NCI-H2196 treated with DMSO at 0.1 percent for 48 hours (cell line): ENCODE data around the gene CLCA2.

Experiments used
- DNase-seq: peaks from one replicate; lab custom pipeline; 2025; ENCODE audit not compliant: unreplicated experiment; lab: John Stamatoyannopoulos, UW

Gene CLCA2, protein sequence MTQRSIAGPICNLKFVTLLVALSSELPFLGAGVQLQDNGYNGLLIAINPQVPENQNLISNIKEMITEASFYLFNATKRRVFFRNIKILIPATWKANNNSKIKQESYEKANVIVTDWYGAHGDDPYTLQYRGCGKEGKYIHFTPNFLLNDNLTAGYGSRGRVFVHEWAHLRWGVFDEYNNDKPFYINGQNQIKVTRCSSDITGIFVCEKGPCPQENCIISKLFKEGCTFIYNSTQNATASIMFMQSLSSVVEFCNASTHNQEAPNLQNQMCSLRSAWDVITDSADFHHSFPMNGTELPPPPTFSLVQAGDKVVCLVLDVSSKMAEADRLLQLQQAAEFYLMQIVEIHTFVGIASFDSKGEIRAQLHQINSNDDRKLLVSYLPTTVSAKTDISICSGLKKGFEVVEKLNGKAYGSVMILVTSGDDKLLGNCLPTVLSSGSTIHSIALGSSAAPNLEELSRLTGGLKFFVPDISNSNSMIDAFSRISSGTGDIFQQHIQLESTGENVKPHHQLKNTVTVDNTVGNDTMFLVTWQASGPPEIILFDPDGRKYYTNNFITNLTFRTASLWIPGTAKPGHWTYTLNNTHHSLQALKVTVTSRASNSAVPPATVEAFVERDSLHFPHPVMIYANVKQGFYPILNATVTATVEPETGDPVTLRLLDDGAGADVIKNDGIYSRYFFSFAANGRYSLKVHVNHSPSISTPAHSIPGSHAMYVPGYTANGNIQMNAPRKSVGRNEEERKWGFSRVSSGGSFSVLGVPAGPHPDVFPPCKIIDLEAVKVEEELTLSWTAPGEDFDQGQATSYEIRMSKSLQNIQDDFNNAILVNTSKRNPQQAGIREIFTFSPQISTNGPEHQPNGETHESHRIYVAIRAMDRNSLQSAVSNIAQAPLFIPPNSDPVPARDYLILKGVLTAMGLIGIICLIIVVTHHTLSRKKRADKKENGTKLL

DNA sequence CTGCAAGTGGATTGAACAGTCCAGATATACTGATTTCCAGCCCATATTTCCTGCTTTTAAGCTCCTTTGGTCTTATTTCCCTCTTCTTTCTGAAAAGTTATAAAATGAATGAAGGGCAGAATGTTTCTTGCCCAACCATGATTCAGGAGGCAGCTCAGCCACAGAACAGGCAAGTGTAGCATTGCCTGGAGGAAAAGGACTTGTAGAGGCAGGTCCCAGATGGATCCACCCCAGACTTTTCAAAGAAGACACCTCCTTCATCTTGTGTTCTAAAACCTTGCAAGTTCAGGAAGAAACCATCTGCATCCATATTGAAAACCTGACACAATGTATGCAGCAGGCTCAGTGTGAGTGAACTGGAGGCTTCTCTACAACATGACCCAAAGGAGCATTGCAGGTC, at the start of gene CLCA2:
Gene CLCA2, plus strand, starts transcription at position 299 of the 400 bp plus-strand sequence. Its CDS starts 77 bp downstream, at position 376.
- no peak for DNase-seq

DNA sequence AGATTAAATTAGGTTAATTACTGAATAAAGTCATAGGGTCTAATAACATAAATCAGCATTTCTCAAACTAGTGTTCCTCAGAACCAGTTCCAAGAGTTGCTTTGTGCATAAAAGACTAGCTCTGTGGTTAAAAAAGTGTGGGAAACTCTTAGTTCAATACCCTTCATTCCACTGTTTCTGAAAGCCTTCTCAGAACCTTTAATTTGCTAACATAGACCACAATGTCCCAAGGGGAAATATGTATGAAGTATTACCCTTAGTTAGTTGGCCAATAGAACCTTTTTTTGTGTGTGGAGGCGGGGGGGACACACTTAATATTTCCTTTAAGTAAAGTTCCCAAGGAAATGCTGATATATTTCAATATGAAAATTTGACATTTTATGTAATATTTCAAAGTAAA, 48.3 kb upstream of the CLCA2 start:
- DNase-seq, result no peak

DNA sequence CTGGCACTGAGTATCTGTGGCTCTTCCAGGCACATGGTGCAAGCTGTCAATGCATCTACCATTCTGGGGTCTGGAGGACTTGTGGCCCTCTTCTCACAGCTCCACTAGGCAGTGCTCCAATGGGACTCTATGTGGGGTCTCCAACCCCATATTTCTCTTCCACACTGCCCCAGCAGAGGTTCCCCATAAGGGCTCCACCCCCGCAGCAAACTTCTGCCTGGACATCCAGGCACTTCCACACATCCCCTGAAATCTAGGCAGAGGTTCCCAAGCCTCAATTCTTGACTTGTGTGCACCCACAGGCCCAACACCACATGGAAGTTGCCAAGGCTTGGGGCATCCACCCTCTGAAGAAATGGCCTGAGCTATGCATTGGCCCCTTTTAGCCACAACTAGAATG, 46.6 kb upstream of the CLCA2 start:
- DNase-seq, result no peak

DNA sequence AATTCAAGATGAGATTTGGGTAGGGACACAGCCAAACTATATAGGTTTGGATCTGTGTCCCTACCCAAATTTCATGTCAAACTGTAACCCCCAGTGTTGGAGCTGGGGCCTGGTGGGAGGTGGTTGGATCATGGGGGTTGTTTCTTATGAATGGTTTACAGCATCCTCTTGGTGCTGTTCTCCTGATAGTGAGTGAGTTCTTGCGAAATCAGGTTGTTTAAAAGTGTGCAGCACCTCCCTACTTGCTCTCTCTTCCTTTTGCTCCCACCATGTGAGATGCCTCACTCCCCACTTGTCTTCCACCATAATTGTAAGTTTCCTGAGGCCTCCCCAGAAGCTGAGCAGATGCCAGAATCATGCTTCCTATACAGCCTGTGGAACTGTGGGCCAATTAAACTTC, 45.2 kb upstream of the CLCA2 start:
- DNase-seq, result no peak

DNA sequence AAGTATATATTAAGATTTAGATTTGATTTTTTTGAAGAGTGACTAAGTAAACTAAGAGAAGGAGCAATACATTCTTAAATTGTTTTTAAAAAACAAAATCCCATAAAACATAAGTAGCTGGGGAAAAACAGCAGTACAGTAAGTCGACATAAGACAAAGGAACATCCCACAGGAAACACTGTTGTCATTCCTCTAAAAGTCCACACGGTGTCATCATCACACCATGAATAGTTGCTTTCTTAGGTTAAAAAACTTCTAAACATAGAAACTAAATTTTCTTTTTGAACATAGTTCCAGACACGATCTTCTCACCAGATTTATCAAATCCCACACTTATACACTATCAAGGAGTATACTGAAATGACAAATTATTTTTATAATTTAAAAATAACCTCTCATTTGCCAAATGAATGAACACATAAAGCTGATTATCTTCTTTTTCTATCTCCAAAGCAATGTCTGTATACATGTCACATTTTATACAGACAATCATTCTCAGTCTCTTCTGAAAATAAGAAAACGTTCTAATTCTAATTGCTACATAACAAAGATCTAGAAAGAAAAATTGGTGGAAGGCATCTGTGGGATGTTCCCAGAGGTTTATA, 43.6 kb upstream of the CLCA2 start:
- DNase-seq, result peak; percentile 56

DNA sequence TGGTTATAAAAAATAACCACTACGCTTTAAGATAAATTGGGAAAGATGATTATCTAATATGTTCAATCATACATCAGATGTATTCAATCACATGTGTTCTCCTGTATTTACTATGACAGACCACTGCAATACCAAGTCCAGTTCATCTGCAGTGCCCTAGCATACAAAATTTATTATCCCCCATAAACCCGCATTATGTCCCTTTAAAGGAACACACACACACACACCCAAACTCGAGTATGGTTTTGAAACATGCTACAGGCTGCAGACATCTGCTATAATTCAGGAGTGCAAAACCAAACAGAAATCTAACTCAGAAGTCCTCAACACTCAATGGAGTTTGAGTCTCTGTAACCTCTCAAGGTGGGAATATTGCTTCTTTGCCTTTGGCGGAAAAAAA, 42.7 kb upstream of the CLCA2 start:
- no peak for DNase-seq

DNA sequence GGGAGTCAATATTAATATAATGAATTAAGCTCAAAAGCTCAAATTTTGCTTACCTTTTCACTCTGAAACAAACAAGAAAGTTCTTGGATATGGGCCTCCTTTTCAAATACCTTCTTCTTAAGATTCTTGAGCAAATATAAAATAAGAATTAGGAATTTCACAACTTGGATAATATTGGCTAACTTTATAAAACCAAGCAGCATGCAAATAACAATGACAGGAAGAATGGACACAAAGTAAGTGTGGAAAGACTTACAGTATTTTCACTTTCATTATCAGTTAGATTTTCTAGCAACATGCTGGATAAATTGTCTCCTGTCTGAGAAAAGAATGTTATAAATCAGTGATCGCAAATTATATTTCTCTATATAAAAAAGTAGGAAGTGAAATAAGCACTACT, 41.1 kb upstream of the CLCA2 start:
- DNase-seq, result no peak

DNA sequence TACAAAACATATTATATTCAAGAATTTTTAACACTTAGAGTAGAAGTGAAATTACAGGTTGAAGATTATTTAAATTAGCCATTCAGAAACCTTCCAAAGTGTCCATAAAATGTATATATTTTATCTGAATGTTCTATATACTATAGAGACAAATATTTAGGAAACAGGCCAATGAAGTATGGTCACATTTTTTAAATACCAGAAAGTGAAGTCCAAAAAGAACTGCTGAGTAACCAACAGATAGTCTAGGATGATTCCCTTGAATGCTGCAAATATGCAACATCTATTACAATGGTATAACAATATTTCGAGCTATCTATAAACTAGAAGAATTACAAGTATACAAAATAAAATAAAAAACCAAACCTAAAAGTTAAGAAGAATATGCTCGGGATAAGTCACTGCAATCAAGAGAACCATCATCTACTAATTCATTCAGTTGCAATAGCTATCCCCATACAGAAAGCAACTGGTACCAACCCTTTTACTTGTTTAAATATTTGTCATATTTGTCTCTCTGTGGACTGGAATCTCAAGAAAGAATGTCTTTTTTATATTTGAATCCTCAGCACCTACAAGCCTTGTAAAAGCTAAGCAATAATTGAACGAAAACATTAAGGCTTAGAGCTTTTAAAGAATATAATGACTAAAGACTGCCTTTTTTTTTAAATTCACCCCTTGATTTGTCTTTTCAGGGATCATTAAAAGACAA, 35.9 kb upstream of the CLCA2 start:
- DNase-seq, result no peak

DNA sequence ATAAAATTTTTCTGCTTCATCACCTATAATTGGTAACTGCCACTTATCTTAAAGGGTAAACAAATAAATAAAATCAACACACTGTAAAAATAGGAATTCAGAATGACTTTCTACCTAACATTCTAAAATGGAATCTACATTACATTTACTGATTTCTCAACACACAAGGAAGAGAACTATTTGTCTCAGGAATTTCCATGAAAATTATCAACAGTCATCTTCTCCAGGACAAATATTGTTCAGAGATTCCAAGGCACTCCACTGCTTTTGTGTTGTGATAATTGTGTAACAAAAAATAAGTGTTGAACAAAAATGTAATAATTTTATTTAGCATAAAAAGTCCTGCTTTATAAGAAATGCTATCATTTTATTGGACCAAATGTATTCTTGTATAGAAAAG, 35.2 kb upstream of the CLCA2 start:
- DNase-seq, result no peak

DNA sequence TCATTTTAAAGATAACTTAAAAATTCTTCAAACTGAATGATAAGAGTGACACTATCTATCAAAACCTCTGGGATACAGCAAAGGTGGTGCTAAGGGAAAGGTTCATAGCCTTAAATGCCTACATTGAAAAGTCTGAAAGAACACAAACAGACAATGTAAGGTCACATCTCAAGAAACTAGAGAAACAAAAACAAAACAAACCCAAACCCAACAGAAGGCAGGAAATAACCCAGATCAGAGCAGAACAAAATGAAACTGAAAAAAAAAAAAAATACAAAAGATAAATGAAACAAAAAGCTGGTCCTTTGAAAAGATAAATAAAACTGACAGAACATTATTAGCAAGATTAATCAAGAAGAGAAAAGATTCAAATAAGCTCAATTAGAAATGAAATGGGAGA, 34.7 kb upstream of the CLCA2 start:
- no peak for DNase-seq

DNA sequence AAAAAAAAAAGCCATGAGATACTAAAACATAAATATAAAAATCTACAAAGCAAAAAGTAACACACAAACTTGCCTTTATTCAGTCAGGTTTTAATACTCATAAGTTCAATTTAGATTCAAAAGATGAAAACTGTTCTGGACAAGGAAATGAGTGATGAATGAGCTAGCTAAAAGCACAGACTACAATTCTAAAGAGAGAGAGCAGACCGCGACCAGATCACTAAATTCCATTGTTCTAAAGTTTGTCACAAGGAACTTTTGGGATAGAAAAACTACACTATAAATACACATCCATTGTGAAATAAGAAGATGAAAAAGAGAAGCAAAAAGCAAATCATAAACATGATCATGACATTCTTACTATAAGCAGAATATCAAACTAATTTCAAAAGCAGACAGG, 29.6 kb upstream of the CLCA2 start:
- DNase-seq, result no peak

DNA sequence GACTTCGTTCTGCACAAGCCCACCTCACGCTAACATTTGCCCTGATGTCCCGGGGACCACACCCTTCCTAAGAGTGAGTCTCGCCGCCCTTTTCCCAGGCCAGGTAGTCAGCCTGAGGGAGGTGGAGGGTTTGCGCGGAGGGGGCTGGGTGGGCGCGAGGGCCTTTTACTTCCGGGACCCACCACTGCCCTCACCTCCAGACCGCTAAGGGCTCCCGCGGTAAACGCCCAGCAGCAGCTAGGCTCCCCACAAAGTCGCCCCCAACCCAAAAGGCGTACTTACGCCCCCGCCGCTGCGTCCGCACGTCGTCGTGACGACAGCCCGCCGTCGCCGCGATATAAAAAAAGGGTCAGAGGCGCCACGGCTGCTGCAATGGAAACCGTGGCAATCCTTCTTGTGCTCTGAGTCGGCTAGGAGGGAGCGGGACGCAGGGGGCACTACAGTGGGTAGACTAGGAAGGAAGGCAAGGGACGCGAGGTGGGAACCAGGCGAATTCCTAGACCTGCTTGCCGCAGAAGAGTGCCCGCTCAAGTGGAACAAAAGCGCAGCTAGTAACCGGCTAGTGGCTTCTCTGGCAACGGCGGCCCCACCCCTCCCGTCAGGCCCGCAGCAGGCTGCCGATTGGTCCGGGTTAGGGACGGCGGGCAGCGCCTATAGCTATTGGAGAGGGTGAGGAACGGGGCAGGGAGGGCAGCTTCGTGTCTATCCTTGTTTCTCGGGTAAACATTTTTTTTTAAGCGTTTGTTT, 28.0 kb upstream of the CLCA2 start, which contains the start of gene ODF2L:
Gene ODF2L, minus strand, starts transcription at position 573 of the 747 bp plus-strand sequence. CDS start 9,296 bp downstream, outside the sequence.
- peak; percentile 70 for DNase-seq

DNA sequence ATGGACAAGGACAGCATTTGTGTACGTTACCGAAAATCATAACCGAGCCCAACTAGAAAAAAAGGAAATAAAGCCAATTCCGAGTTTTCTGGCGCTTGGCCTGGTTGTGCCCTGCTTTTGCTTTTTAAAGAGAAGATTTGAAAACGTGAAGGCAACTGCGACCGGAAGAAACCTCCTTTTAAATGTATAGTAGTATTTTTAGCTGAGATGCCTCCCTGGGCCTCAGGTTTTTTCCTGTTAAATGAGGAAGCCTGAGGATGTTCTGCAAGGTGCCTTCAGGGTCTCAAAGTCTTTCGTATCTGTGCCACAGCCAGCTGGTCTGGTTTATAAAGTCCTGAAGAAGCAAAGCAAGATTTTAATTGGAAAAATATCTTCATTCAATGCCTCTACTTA, 27.5 kb upstream of the CLCA2 start:
- DNase-seq, result no peak

DNA sequence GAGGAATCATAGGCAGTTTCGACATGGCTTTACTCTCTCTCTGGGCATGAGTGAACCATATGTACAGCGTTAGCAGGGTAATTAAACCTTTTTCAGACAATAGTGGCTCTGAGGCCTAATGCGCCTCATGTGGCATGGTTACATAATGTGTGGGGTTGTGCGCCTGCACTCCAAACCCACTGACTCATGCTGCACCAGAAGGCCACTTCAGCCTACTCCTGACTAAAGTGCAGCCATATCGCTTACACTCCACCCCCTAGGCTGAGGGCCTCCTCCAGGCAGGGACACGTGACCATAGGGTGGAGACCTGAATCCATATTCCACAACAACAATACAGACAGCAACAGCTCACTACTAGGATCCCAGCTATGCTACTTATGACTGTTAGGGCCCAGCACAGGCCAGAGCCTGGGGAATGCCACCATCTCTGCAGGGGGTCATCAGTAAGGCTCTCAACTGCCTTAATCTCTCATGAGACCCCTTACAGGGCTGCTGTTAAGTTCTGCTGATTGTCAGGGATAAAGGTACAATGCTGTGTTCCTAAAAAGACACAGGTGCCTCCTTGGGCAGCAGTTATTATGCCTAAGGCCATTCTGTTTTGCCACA, 14.5 kb upstream of the CLCA2 start:
- DNase-seq, result no peak

DNA sequence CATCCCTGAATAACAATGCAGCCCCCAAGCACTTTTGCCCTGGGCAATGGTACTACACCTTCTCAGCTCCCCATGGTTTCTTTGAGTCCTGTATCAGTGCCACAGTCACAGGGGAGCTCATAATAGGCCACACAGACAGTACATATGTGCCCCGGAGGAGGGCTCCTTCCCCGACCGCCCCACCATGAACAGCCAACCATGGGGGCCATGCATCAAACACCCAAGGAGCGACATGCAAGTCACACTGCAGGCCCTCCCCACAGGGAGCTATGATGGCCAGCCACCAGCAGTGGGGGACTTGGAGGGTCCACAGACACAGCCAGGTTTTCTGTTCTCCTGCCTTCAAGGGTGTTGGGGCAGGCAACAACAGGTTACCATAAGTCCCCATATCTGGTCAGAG, 13.1 kb upstream of the CLCA2 start:
- no peak for DNase-seq

DNA sequence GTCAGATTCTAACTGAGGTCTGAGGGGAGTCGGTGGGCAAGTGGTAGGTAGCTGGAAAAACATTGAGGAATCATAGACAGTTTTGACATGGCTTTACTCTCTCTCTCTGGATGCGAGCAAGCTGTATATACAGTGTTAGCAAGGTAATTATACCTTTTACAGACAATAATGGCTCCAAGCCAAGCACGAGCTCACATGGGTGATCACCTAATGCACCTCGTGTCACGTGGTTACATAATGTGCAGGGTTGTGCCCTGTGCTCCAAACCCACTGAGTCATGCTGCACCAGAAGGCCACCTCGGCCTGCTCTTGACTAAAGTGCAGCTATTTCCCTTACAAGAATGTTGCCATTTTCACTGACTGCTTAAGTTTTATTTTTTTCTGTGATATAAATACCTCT, 7.6 kb upstream of the CLCA2 start:
- no peak for DNase-seq

DNA sequence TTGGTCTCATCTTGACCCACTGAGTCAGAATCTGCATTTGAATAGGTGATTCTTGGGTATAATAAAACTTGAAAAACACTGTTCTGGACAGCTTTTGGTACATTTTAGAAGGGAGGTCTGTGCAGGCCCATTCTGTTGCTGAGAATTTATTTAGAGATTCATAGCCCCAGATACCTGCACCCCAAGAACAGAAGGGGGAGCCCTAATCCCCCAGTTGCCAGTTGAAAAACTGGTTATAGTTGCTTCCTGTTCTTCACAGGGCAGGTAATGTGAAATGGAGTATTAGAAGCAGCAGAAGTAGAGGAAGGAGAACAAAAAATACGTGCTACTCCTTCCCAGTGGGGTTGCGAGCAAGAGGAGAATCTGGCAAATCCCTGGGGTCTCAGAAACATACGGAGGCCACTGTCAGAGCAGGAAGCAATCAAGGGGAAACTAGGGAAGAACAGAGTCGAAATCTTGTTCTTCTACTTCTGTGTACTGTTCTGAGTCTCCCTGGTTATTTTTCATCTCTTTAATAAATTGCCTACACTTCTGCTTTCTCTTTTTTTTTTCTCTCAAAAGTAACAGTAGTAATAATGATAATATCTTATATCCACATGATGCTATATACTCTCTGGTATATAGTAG, 4.6 kb upstream of the CLCA2 start:
- no peak for DNase-seq

DNA sequence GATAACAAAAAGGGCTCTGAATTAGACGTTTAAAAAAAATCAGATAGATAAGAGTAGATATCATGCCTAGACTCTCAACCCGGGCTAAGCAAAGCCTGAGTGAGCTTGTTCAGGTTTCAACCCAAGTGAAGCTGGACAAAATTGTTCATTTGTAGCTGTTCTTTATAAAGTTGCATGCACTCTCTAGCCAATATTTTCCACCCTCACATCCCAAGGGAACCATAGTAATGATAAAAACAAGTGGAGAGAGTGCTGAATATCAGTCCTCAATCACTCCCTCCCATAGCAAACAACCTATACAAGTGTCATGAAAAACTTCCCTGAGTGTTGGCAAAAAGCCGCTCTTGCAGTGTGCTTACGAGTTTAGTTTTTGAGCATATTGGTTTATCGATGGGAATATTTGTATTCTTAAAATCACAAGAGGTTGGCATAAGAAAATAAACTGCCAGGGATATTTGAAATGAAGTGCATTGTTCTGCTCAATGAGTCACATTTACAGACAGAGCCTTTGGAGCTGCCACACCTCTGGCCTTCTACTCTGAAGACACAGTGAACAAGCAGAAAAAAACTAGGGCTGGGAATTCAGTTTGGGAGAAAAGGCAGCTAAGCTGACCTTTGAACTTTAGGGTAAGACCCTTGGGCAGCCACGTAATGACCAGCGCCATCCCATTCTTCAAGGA, 2.2 kb upstream of the CLCA2 start:
- no peak for DNase-seq

DNA sequence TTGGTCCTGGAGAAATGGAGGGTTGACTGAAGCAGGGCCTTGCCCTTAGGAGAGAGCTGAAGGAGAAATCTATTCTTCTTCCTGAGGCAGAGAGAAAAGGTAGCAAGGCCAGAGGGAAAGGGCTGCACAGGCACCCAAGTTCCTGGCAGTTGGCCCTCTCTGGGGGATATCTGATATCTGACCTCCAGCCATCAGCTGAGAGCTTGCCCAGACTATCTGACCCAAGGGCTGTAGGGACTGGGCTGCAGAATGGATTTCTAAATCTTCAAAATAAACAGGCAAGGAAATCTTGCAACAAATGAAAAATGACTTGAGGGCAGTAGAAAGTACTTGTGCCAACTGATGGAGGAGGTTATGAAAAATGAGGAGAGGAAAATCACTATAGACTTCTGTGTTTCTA, 498 bp upstream of the CLCA2 start:
- no peak for DNase-seq
